GM18519 (cell line): ENCODE results near the gene CDH24.

ENCODE experiments used
- ATAC-seq: cut with Tn5 transposase; IDR thresholded peaks from one replicate; pipeline ENCODE4 v1.9.1; 2021; ENCODE audit warnings: mild to moderate bottlenecking, moderate library complexity; ENCODE audit not compliant: unreplicated experiment, low FRiP score

The CDH24 gene

GRCh38 chr14:23056956-23057756 is at the start of gene CDH24:
Gene CDH24, minus strand, starts transcription at chr14:23057520. Its CDS starts 1,787 bp downstream, at chr14:23055733.
- no peak for ATAC-seq

- no peak for ATAC-seq
These were observed 49.4 kb upstream of the CDH24 start for GRCh38 chr14:23106747-23107045.

- ATAC-seq: no peak
These were observed 48.1 kb upstream of the CDH24 start for GRCh38 chr14:23105348-23105824.

GRCh38 chr14:23104591-23105347 is 47.4 kb upstream of the CDH24 start, which contains the start of gene CIROP:
Gene CIROP, minus strand, starts transcription at chr14:23104989. Its CDS starts 69 bp downstream, at chr14:23104920.
- ATAC-seq: no peak

- no peak for ATAC-seq
These were observed 46.8 kb upstream of the CDH24 start for GRCh38 chr14:23104070-23104590.

- ATAC-seq: no peak
These were observed 46.3 kb upstream of the CDH24 start for GRCh38 chr14:23103581-23103980.

- no peak for ATAC-seq
These were observed 45.5 kb upstream of the CDH24 start for GRCh38 chr14:23102801-23103200.

GRCh38 chr14:23101986-23102625 is 44.8 kb upstream of the CDH24 start:
- no peak for ATAC-seq

GRCh38 chr14:23101213-23101970 is 44.1 kb upstream of the CDH24 start:
- no peak for ATAC-seq

GRCh38 chr14:23099212-23099861 is 42.0 kb upstream of the CDH24 start:
- no peak for ATAC-seq

- ATAC-seq: no peak
These were observed 40.5 kb upstream of the CDH24 start for GRCh38 chr14:23097786-23098185.

GRCh38 chr14:23095196-23096108 is 38.1 kb upstream of the CDH24 start, which contains the start of gene C14orf119:
Gene C14orf119, plus strand, starts transcription at chr14:23095505. Its CDS starts 2,154 bp downstream, at chr14:23097659.
- ATAC-seq: peak; percentile 91

- ATAC-seq: peak; percentile 13
These were observed 37.4 kb upstream of the CDH24 start, which contains the start of gene ACIN1 for GRCh38 chr14:23094666-23095195. Gene ACIN1, minus strand, starts transcription at chr14:23095136. Its CDS starts 24 bp downstream, at chr14:23095112.

- peak; percentile 8 for ATAC-seq
These were observed 36.8 kb upstream of the CDH24 start for GRCh38 chr14:23093991-23094665.

- no peak for ATAC-seq
These were observed 36.2 kb upstream of the CDH24 start for GRCh38 chr14:23093526-23093925.

- no peak for ATAC-seq
These were observed 35.8 kb upstream of the CDH24 start for GRCh38 chr14:23093104-23093503.
